Skeletal muscle satellite cell (primary cell): ENCODE measurements around the gene CD200R1.

Experiments
- H3K27me3 ChIP-seq: 2 replicates; pipeline ENCODE4 v1.7.0; 2013; ENCODE audit warnings: low read length; ENCODE audit not compliant: control insufficient read depth, insufficient read depth
- H3K36me3 ChIP-seq: 2 replicates; pipeline ENCODE4 v1.7.0; 2013; ENCODE audit warnings: mild to moderate bottlenecking, control low read depth, low read length; ENCODE audit not compliant: insufficient read depth
- H3K4me1 ChIP-seq: 2 replicates; pipeline ENCODE4 v1.7.0; 2013; ENCODE audit warnings: low read length; ENCODE audit not compliant: control insufficient read depth, insufficient read depth
- H3K4me2 ChIP-seq: 2 replicates; pipeline ENCODE4 v1.7.0; 2013; ENCODE audit warnings: mild to moderate bottlenecking, low read length
- H3K4me3 ChIP-seq: 2 replicates; pipeline ENCODE4 v1.7.0; 2013; ENCODE audit warnings: low read length
- H3K9ac ChIP-seq: 2 replicates; pipeline ENCODE4 v1.7.0; 2013; ENCODE audit warnings: mild to moderate bottlenecking, low read depth, low read length, moderate library complexity
- H3K9me3 ChIP-seq: replicated peaks from 2 replicates; pipeline ENCODE4 v1.7.0; 2013; ENCODE audit warnings: mild to moderate bottlenecking, control low read depth, low read length

Gene CD200R1

GRCh38 chr3:112972158-112972557, 2.7 kb downstream of the CD200R1 start:
- H3K4me3 ChIP-seq: no peak overlapping the region
- no peaks in the 10 kb centered on the region for H3K9me3 ChIP-seq
- H3K36me3 ChIP-seq: no peaks in the 10 kb centered on the region
- no peaks in the 10 kb centered on the region for H3K4me1 ChIP-seq
- peaks cover 10% of the 10 kb centered on the region for H3K27me3 ChIP-seq
- H3K4me2 ChIP-seq: no peak overlapping the region
- no peak overlapping the region for H3K9ac ChIP-seq

- H3K36me3 ChIP-seq: no peaks in the 10 kb centered on the region
- no peak overlapping the region for H3K9ac ChIP-seq
- H3K9me3 ChIP-seq: no peaks in the 10 kb centered on the region
- H3K27me3 ChIP-seq: peaks cover 10% of the 10 kb centered on the region
- H3K4me2 ChIP-seq: no peak overlapping the region
- H3K4me3 ChIP-seq: no peak overlapping the region
- no peaks in the 10 kb centered on the region for H3K4me1 ChIP-seq
These were observed 7.1 kb downstream of the CD200R1 start for GRCh38 chr3:112967828-112968227.

- H3K4me3 ChIP-seq: no peak overlapping the region
These were observed 7.5 kb downstream of the CD200R1 start for GRCh38 chr3:112967425-112967824.

GRCh38 chr3:112966633-112967032, 8.3 kb downstream of the CD200R1 start:
- Histone ChIP-seq H3K9me3 (no peaks in the 10 kb centered on the region), H3K36me3 (no peaks in the 10 kb centered on the region), H3K27me3 (peaks cover 10% of the 10 kb centered on the region), H3K4me3 (no peak overlapping the region), H3K9ac (no peak overlapping the region), H3K4me1 (no peaks in the 10 kb centered on the region), H3K4me2 (no peak overlapping the region)

More at GRCh38 chr3:112967425-112967824, 7.5 kb downstream of the CD200R1 start:
- Histone ChIP-seq H3K4me1 (no peaks in the 10 kb centered on the region), H3K27me3 (peaks cover 10% of the 10 kb centered on the region), H3K36me3 (no peaks in the 10 kb centered on the region), H3K9me3 (no peaks in the 10 kb centered on the region), H3K4me2 (no peak overlapping the region), H3K9ac (no peak overlapping the region)

- no peaks in the 10 kb centered on the region for H3K9me3 ChIP-seq
- H3K4me3 ChIP-seq: no peak overlapping the region
These were observed 9.2 kb downstream of the CD200R1 start for GRCh38 chr3:112965656-112966055.

GRCh38 chr3:112963683-112964082, 11.2 kb downstream of the CD200R1 start:
- Histone ChIP-seq H3K9me3 (no peaks in the 10 kb centered on the region), H3K4me3 (no peak overlapping the region), H3K36me3 (no peaks in the 10 kb centered on the region), H3K9ac (no peak overlapping the region), H3K4me2 (no peak overlapping the region), H3K4me1 (no peaks in the 10 kb centered on the region), H3K27me3 (peaks cover 6% of the 10 kb centered on the region)

More at GRCh38 chr3:112965656-112966055, 9.2 kb downstream of the CD200R1 start:
- H3K4me2 ChIP-seq: no peak overlapping the region
- no peak overlapping the region for H3K9ac ChIP-seq
- H3K36me3 ChIP-seq: no peaks in the 10 kb centered on the region
- H3K4me1 ChIP-seq: no peaks in the 10 kb centered on the region
- peaks cover 9% of the 10 kb centered on the region for H3K27me3 ChIP-seq

- Histone ChIP-seq H3K36me3 (no peaks in the 10 kb centered on the region), H3K9ac (no peak overlapping the region), H3K4me2 (no peak overlapping the region), H3K4me3 (no peak overlapping the region), H3K4me1 (no peaks in the 10 kb centered on the region), H3K27me3 (no peaks in the 10 kb centered on the region), H3K9me3 (no peaks in the 10 kb centered on the region)
These were observed 15.9 kb downstream of the CD200R1 start for GRCh38 chr3:112958811-112959560.

- H3K4me2 ChIP-seq: no peak overlapping the region
- no peak overlapping the region for H3K4me3 ChIP-seq
- no peaks in the 10 kb centered on the region for H3K27me3 ChIP-seq
- H3K36me3 ChIP-seq: no peaks in the 10 kb centered on the region
- H3K4me1 ChIP-seq: no peaks in the 10 kb centered on the region
- no peak overlapping the region for H3K9ac ChIP-seq
- H3K9me3 ChIP-seq: no peaks in the 10 kb centered on the region
These were observed 18.6 kb downstream of the CD200R1 start for GRCh38 chr3:112956351-112956750.

- no peaks in the 10 kb centered on the region for H3K9me3 ChIP-seq
- no peaks in the 10 kb centered on the region for H3K36me3 ChIP-seq
- no peaks in the 10 kb centered on the region for H3K4me1 ChIP-seq
- H3K4me2 ChIP-seq: no peak overlapping the region
- H3K4me3 ChIP-seq: no peak overlapping the region
- no peak overlapping the region for H3K9ac ChIP-seq
- no peaks in the 10 kb centered on the region for H3K27me3 ChIP-seq
These were observed 26.5 kb downstream of the CD200R1 start for GRCh38 chr3:112948346-112948838.

GRCh38 chr3:112931736-112932521, 43.0 kb downstream of the CD200R1 start:
- Histone ChIP-seq H3K9ac (no peak overlapping the region), H3K9me3 (no peaks in the 10 kb centered on the region), H3K4me2 (no peak overlapping the region), H3K27me3 (no peaks in the 10 kb centered on the region), H3K4me1 (no peaks in the 10 kb centered on the region), H3K36me3 (no peaks in the 10 kb centered on the region), H3K4me3 (no peak overlapping the region)

GRCh38 chr3:112930771-112931170, 44.1 kb downstream of the CD200R1 start:
- H3K4me2 ChIP-seq: no peak overlapping the region
- H3K9ac ChIP-seq: no peak overlapping the region
- H3K27me3 ChIP-seq: no peaks in the 10 kb centered on the region

More at GRCh38 chr3:112930771-112931170, 44.1 kb downstream of the CD200R1 start:
- Histone ChIP-seq H3K4me1 (no peaks in the 10 kb centered on the region), H3K4me3 (no peak overlapping the region), H3K9me3 (no peaks in the 10 kb centered on the region), H3K36me3 (no peaks in the 10 kb centered on the region)
